Neural cell (in vitro differentiated cells): ENCODE results near the gene RAP1GAP2. TPM values are rescaled to one million over a fixed set of nuclear protein-coding genes. Genes with fewer than 3 reads are reported as not detected.

ENCODE experiments used
- H2AFZ ChIP-seq: fragments of 200-600, 300-800 bp; sonication (generic), shearing (Covaris generic); 2 replicates; pipeline ENCODE4 v1.6.0; 2014; ENCODE audit warnings: low read depth, mild to moderate bottlenecking, antibody characterized with exemption, low read length, moderate library complexity
- H3F3A ChIP-seq: fragments of 200-600 bp; shearing (Covaris generic); 2 replicates; pipeline ENCODE4 v1.6.1; 2016; ENCODE audit warnings: mild to moderate bottlenecking, moderate library complexity, mixed read lengths, antibody characterized with exemption, low read length; ENCODE audit not compliant: insufficient read depth, poor library complexity, severe bottlenecking
- H3K27ac ChIP-seq: fragments of 200-600, 300-800 bp; sonication (generic), shearing (Covaris generic); 2 replicates; pipeline ENCODE4 v1.5.1; 2014; ENCODE audit warnings: mild to moderate bottlenecking, low read length, moderate library complexity
- H3K27me3 ChIP-seq: fragments of 300-800, 200-600 bp; sonication (generic), shearing (Covaris generic); 2 replicates; pipeline ENCODE4 v1.6.0; 2014; ENCODE audit warnings: mild to moderate bottlenecking, low read depth, low read length, moderate library complexity; ENCODE audit not compliant: insufficient read depth
- H3K36me3 ChIP-seq: fragments of 300-800, 200-600 bp; sonication (generic), shearing (Covaris generic); 2 replicates; pipeline ENCODE4 v1.5.1; 2014; ENCODE audit warnings: mild to moderate bottlenecking, antibody characterized with exemption, low read length, moderate library complexity; ENCODE audit not compliant: insufficient read depth
- H3K4me2 ChIP-seq: fragments of 300-800, 200-600 bp; sonication (generic), shearing (Covaris generic); 2 replicates; pipeline ENCODE4 v1.6.0; 2014; ENCODE audit warnings: mild to moderate bottlenecking, low read length
- H3K4me3 ChIP-seq: fragments of 300-800, 200-600 bp; sonication (generic), shearing (Covaris generic); 2 replicates; pipeline ENCODE4 v1.5.1; 2014; ENCODE audit warnings: mild to moderate bottlenecking, low read length, moderate library complexity
- H3K79me2 ChIP-seq: fragments of 200-600 bp; shearing (Covaris generic); replicated peaks from 2 replicates; pipeline ENCODE4 v1.6.0; 2014; ENCODE audit warnings: mild to moderate bottlenecking, low read length, moderate library complexity; ENCODE audit not compliant: insufficient read depth
- H3K9ac ChIP-seq: fragments of 300-800, 200-600 bp; sonication (generic), shearing (Covaris generic); 2 replicates; pipeline ENCODE4 v1.6.1; 2016; ENCODE audit warnings: mild to moderate bottlenecking, low read length, mixed read lengths
- H3K9me2 ChIP-seq: fragments of 200-600 bp; shearing (Covaris generic); 2 replicates; pipeline ENCODE4 v1.6.1; 2016; ENCODE audit warnings: mild to moderate bottlenecking, low read length, mixed read lengths; ENCODE audit not compliant: insufficient read depth
- H3K9me3 ChIP-seq: fragments of 200-600, 300-800 bp; sonication (generic), shearing (Covaris generic); 2 replicates; pipeline ENCODE4 v1.6.1; 2016; ENCODE audit warnings: mild to moderate bottlenecking, mixed run types, low read length, moderate library complexity, mixed read lengths
- H4K20me1 ChIP-seq: fragments of 200-600 bp; shearing (Covaris generic); 2 replicates; pipeline ENCODE4 v1.6.1; 2016; ENCODE audit warnings: mild to moderate bottlenecking, mixed run types; ENCODE audit not compliant: insufficient read depth
- EP300 ChIP-seq: fragments of 450-650 bp; conservative IDR thresholded peaks from 2 replicates; pipeline ENCODE4 v1.6.1; 2014; ENCODE audit warnings: antibody characterized with exemption, mild to moderate bottlenecking, moderate library complexity; ENCODE audit not compliant: poor library complexity, severe bottlenecking
- EZH2 ChIP-seq: fragments of 200-600, 300-800 bp; shearing (Covaris generic), sonication (generic); IDR thresholded peaks from 2 replicates; pipeline ENCODE4 v1.6.1; 2014; ENCODE audit warnings: antibody characterized with exemption, low read length, borderline replicate concordance, mild to moderate bottlenecking; ENCODE audit not compliant: insufficient read depth, poor library complexity, severe bottlenecking
- MXI1 ChIP-seq: fragments of 450-650 bp; conservative IDR thresholded peaks from 2 replicates; pipeline ENCODE4 v1.6.1; 2014; ENCODE audit warnings: antibody characterized with exemption, mild to moderate bottlenecking; ENCODE audit not compliant: poor library complexity, severe bottlenecking
- POLR2AphosphoS5 ChIP-seq: IDR thresholded peaks from 2 replicates; pipeline ENCODE4 v1.6.1; 2012
- RAD21 ChIP-seq: fragments of 450-650 bp; conservative IDR thresholded peaks from 2 replicates; pipeline ENCODE4 v1.6.1; 2014; ENCODE audit warnings: antibody characterized with exemption, mild to moderate bottlenecking, moderate library complexity
- SMC3 ChIP-seq: fragments of 450-650 bp; conservative IDR thresholded peaks from 2 replicates; pipeline ENCODE4 v1.6.1; 2014; ENCODE audit warnings: antibody characterized with exemption, mild to moderate bottlenecking, moderate library complexity; ENCODE audit not compliant: poor library complexity
- TAF1 ChIP-seq: IDR thresholded peaks from 2 replicates; pipeline ENCODE4 v1.6.1; 2012; ENCODE audit warnings: low read depth
- polyA plus RNA-seq: library from polyadenylated mRNA; depleted of rRNA; stranded (reverse); fragments of >200 nt; gene quantifications from 2 replicates; pipeline ENCODE4 v1.2.3, GENCODE V29; 2014
- TF ChIP-seq, protein P1 (sequence below): IDR thresholded peaks from 2 replicates; pipeline ENCODE4 v1.6.1; 2012; ENCODE audit warnings: borderline replicate concordance
- TF ChIP-seq, protein P2 (sequence below): fragments of 450-650 bp; IDR thresholded peaks from 2 replicates; pipeline ENCODE4 v1.5.1; 2014; ENCODE audit warnings: antibody characterized with exemption, mild to moderate bottlenecking, moderate library complexity; ENCODE audit not compliant: poor library complexity, severe bottlenecking

RAP1GAP2 gene
- polyA plus RNA-seq, 1 donor from 2014 or later = 14.8 TPM

DNA sequence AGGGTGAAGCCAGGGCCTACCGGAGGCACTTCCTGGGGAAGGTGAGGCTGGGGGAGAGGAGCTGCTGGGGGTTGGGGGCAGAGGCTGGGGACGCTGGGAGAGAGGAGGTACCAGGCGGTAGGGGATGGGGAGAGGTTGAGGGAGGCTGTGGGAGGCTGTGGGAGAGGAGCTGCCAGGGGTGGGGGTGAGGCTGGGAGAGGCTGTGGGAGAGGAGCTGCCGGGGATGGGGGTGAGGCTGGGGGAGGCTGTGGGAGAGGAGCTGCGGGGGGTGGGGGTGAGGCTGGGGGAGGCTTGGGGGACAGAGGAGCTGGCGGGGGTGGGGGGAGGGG, 167.8 kb downstream of the RAP1GAP2 start:
- no peak overlapping the region for H3K9ac ChIP-seq
- H3K9me2 ChIP-seq = no peaks in the 10 kb centered on the region
- no peaks in the 10 kb centered on the region for H3K27me3 ChIP-seq
- H2AFZ ChIP-seq = no peak overlapping the region
- H3K4me3 ChIP-seq = no peak overlapping the region
- H3K4me2 ChIP-seq = no peak overlapping the region
- no peaks in the 10 kb centered on the region for H3K9me3 ChIP-seq
- H3K36me3 ChIP-seq = no peaks in the 10 kb centered on the region
- H3K27ac ChIP-seq = no peak overlapping the region
- no peaks in the 10 kb centered on the region for H3F3A ChIP-seq
- no peaks in the 10 kb centered on the region for H4K20me1 ChIP-seq
- TF ChIP-seq, protein P1, sequence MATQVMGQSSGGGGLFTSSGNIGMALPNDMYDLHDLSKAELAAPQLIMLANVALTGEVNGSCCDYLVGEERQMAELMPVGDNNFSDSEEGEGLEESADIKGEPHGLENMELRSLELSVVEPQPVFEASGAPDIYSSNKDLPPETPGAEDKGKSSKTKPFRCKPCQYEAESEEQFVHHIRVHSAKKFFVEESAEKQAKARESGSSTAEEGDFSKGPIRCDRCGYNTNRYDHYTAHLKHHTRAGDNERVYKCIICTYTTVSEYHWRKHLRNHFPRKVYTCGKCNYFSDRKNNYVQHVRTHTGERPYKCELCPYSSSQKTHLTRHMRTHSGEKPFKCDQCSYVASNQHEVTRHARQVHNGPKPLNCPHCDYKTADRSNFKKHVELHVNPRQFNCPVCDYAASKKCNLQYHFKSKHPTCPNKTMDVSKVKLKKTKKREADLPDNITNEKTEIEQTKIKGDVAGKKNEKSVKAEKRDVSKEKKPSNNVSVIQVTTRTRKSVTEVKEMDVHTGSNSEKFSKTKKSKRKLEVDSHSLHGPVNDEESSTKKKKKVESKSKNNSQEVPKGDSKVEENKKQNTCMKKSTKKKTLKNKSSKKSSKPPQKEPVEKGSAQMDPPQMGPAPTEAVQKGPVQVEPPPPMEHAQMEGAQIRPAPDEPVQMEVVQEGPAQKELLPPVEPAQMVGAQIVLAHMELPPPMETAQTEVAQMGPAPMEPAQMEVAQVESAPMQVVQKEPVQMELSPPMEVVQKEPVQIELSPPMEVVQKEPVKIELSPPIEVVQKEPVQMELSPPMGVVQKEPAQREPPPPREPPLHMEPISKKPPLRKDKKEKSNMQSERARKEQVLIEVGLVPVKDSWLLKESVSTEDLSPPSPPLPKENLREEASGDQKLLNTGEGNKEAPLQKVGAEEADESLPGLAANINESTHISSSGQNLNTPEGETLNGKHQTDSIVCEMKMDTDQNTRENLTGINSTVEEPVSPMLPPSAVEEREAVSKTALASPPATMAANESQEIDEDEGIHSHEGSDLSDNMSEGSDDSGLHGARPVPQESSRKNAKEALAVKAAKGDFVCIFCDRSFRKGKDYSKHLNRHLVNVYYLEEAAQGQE = no peak
- TF ChIP-seq, protein P2, sequence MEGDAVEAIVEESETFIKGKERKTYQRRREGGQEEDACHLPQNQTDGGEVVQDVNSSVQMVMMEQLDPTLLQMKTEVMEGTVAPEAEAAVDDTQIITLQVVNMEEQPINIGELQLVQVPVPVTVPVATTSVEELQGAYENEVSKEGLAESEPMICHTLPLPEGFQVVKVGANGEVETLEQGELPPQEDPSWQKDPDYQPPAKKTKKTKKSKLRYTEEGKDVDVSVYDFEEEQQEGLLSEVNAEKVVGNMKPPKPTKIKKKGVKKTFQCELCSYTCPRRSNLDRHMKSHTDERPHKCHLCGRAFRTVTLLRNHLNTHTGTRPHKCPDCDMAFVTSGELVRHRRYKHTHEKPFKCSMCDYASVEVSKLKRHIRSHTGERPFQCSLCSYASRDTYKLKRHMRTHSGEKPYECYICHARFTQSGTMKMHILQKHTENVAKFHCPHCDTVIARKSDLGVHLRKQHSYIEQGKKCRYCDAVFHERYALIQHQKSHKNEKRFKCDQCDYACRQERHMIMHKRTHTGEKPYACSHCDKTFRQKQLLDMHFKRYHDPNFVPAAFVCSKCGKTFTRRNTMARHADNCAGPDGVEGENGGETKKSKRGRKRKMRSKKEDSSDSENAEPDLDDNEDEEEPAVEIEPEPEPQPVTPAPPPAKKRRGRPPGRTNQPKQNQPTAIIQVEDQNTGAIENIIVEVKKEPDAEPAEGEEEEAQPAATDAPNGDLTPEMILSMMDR = no peak
- no peak for TF ChIP-seq TAF1
- no peak for TF ChIP-seq RAD21
- no peak for TF ChIP-seq EZH2
- TF ChIP-seq POLR2AphosphoS5 = no peak
- TF ChIP-seq MXI1 = no peak
- no peak for TF ChIP-seq SMC3
- TF ChIP-seq EP300 = no peak
- no peaks in the 10 kb centered on the region for H3K79me2 ChIP-seq

DNA sequence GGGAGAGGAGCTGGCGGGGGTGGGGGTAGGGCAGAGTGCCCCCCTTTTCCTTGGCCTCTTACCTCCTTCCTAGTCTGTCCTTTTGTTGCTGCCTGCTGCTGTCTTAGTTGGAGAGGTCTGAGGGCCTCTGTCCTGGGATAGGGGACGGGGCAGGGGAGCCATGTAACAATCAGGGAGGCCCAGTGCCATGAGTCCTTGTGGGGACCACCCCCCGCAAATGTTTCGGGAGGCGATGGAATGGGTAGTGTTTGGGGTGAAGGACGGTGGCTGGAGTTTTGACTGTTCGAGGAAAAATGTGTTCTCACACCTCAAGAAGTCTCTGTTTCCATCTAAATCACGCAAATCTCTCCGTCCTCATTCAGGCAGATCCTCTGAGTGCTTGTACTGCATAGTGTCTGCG, 168.1 kb downstream of the RAP1GAP2 start:
- no peak overlapping the region for H3K4me2 ChIP-seq
- no peak for TF ChIP-seq SMC3
- no peak for TF ChIP-seq EP300
- TF ChIP-seq RAD21 = no peak
- TF ChIP-seq POLR2AphosphoS5 = no peak
- no peak for TF ChIP-seq TAF1
- TF ChIP-seq, protein P2 = no peak
- no peak for TF ChIP-seq EZH2
- TF ChIP-seq MXI1 = no peak
- TF ChIP-seq, protein P1 = no peak
- no peaks in the 10 kb centered on the region for H3K9me2 ChIP-seq
- H4K20me1 ChIP-seq = no peaks in the 10 kb centered on the region
- no peak overlapping the region for H3K4me3 ChIP-seq
- H3F3A ChIP-seq = no peaks in the 10 kb centered on the region
- no peak overlapping the region for H2AFZ ChIP-seq
- no peaks in the 10 kb centered on the region for H3K79me2 ChIP-seq
- H3K27me3 ChIP-seq = no peaks in the 10 kb centered on the region
- no peaks in the 10 kb centered on the region for H3K36me3 ChIP-seq
- H3K9me3 ChIP-seq = no peaks in the 10 kb centered on the region
- H3K27ac ChIP-seq = no peak overlapping the region
- no peak overlapping the region for H3K9ac ChIP-seq
